ENCODE results near the gene DCDC2C. TPM values are rescaled to one million over a fixed set of nuclear protein-coding genes. Genes with fewer than 3 reads are reported as not detected.

DCDC2C gene
- total RNA-seq, 4 donors from 2014 or later = 0.40 to 1.5 (median 0.68) TPM

- no peak overlapping the region for H3K4me3 ChIP-seq (replicated peaks in 1 of 3)
- TF ChIP-seq CTCF (IDR thresholded peaks at IDR 0.05) (no peak), POLR2A (IDR thresholded peaks at IDR 0.05) (no peak)
- H3K9me3 ChIP-seq = no peaks in the 10 kb centered on the region
- DNase-seq = no peak
- intact Hi-C loops (cut with DNase I) = no loop called here
- no peak overlapping the region for H3K27ac ChIP-seq
- WGBS, 2 donors = 86 to 91% methylated on average over 9 of the region's 9 CpGs
- H3K27me3 ChIP-seq = no peaks in the 10 kb centered on the region
- no peaks in the 10 kb centered on the region for H3K36me3 ChIP-seq
- H3K4me1 ChIP-seq = no peaks in the 10 kb centered on the region
Measured at GRCh38 chr2:3674066-3674845, 29.1 kb upstream of the DCDC2C start.

- intact Hi-C loops (cut with DNase I) = no loop called here
- Histone ChIP-seq H3K4me3 (replicated peaks in 1 of 3) (no peak overlapping the region), H3K36me3 (no peaks in the 10 kb centered on the region), H3K27me3 (no peaks in the 10 kb centered on the region), H3K27ac (no peak overlapping the region), H3K4me1 (no peaks in the 10 kb centered on the region), H3K9me3 (no peaks in the 10 kb centered on the region)
- WGBS, 2 donors = 87 to 92% methylated on average over 4 of the region's 4 CpGs
- TF ChIP-seq POLR2A (IDR thresholded peaks at IDR 0.05) = no peak
- no peak for TF ChIP-seq CTCF (IDR thresholded peaks at IDR 0.05)
- DNase-seq = no peak
Measured at GRCh38 chr2:3675687-3676086, 27.7 kb upstream of the DCDC2C start.

DNA sequence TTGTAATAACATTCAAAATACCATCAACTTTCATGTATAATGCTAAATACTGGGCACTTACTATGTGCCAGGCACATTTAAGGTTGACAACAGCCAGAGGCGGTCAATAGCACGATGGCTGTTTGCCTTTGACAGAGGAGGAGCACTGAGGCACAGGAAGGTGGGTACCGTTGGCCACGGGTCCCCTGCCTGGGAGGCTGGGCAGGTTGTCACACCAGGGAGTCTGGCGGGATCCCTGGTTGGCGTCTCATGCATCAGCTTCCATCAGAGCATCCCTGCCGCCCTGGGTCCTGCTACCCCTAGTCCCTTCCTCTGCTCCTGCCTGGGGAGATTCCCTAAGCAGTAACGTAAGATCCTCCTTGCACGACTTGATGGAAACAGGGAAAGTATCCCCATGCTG is 25.9 kb upstream of the DCDC2C start:
- Histone ChIP-seq H3K4me3 (replicated peaks in 1 of 3) (no peak overlapping the region), H3K9me3 (no peaks in the 10 kb centered on the region), H3K27ac (no peak overlapping the region), H3K36me3 (no peaks in the 10 kb centered on the region), H3K27me3 (no peaks in the 10 kb centered on the region), H3K4me1 (no peaks in the 10 kb centered on the region)
- TF ChIP-seq CTCF (IDR thresholded peaks at IDR 0.05) (no peak), POLR2A (IDR thresholded peaks at IDR 0.05) (no peak)
- 80 to 82% methylated on average over 5 to 9 of the region's 9 CpGs for WGBS, 2 donors
- no peak for DNase-seq
- intact Hi-C loops (cut with DNase I) = no loop called here

DNA sequence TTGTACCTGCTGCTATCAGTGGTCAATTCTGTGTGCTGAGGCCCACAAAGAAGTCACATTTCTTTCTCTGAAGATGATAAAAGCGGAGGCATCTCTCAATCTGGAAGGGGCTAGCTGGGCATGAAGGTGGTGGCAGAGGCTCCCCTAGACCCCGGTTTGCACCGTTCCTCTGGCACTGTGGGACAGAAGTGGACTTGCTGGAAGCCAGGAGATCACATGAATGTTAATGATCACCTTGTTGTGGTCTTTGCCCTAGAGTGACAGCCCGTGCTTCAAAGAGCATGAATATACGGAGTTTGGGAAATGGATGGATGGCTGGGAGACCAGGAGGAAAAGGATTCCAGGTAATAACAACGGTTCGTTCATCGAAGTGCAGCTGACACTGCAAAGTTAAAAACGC is 25.2 kb upstream of the DCDC2C start:
- DNase-seq = no peak
- 63 to 73% methylated on average over 9 of the region's 9 CpGs for WGBS, 2 donors
- intact Hi-C loops (cut with DNase I) = no loop called here
- Histone ChIP-seq H3K36me3 (no peaks in the 10 kb centered on the region), H3K4me3 (replicated peaks in 1 of 3) (no peak overlapping the region), H3K4me1 (no peaks in the 10 kb centered on the region), H3K9me3 (no peaks in the 10 kb centered on the region), H3K27ac (no peak overlapping the region), H3K27me3 (no peaks in the 10 kb centered on the region)
- no peak for TF ChIP-seq CTCF (IDR thresholded peaks at IDR 0.05)
- no peak for TF ChIP-seq POLR2A (IDR thresholded peaks at IDR 0.05)

DNA sequence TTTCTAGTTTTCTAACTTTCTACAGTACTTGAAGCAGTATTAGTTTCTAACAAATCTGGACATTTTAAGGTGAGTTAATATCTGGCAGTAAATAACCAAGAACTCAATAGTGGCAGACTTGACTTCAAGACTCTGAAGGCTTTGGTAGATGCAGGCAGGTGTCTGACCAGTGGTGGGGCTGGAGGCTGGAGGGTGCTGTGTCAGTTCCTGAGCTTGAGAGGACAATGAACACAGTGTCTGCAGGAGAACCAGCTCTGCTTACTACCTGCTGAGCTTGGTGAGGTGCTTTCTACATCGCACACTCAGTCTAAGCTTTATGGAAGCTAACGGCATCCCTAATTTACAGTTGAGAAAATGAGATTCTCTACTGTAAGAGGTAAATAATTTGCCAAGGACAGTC is 24.2 kb upstream of the DCDC2C start:
- Histone ChIP-seq H3K36me3 (no peaks in the 10 kb centered on the region), H3K27me3 (no peaks in the 10 kb centered on the region), H3K27ac (no peak overlapping the region), H3K4me1 (no peaks in the 10 kb centered on the region), H3K4me3 (replicated peaks in 1 of 3) (no peak overlapping the region), H3K9me3 (no peaks in the 10 kb centered on the region)
- DNase-seq = no peak
- 93 to 98% methylated on average over 2 of the region's 2 CpGs for WGBS, 2 donors
- intact Hi-C loops (cut with DNase I) = no loop called here
- no peak for TF ChIP-seq CTCF (IDR thresholded peaks at IDR 0.05)
- no peak for TF ChIP-seq POLR2A (IDR thresholded peaks at IDR 0.05)

All from thyroid gland (tissue), 4 donors.